ENCODE data around the gene P2RX5. TPM values are rescaled to one million over a fixed set of nuclear protein-coding genes. Genes with fewer than 3 reads are reported as not detected.

The P2RX5 gene
- polyA plus RNA-seq, 1 donor (not counting 4 experiments of a cell fraction or from before 2014, with no cell fraction given), result 0.43 TPM

GRCh38 chr17:3727041-3727440 is 31.1 kb upstream of the P2RX5 start:
- TF ChIP-seq EZH2 (IDR thresholded peaks at IDR 0.05; ENCODE audit: low read length), result no peak
- Histone ChIP-seq H3K4me1 (ENCODE audit: control insufficient read depth, extremely low read depth, insufficient read depth, low read length) (peaks cover 17% of the 10 kb centered on the region), H3K27ac (ENCODE audit: control insufficient read depth, insufficient read depth, low read length) (no peak overlapping the region), H3K36me3 (ENCODE audit: control insufficient read depth in 2 of 2, extremely low read depth in 1 of 2, insufficient read depth in 2 of 2, low read length in 2 of 2) (peaks cover 0 to 30% of the 10 kb centered on the region in 2 experiments), H3K9me1 (ENCODE audit: control insufficient read depth, extremely low read depth, insufficient read depth, low read length) (peaks cover 2% of the 10 kb centered on the region), H3K9ac (ENCODE audit: control insufficient read depth, extremely low read depth, insufficient read depth, low read length) (no peak overlapping the region), H4K20me1 (ENCODE audit: control insufficient read depth, extremely low read depth, insufficient read depth, low read length) (no peaks in the 10 kb centered on the region), H3K4me3 (ENCODE audit: control insufficient read depth in 2 of 3, extremely low read depth in 1 of 3, insufficient read depth in 2 of 3, low read depth in 1 of 3, low read length in 3 of 3) (no peak overlapping the region), H2AFZ (ENCODE audit: control insufficient read depth, low read length) (no peak overlapping the region), H3K9me3 (ENCODE audit: control insufficient read depth, low read depth, low read length) (no peaks in the 10 kb centered on the region), H3K27me3 (ENCODE audit: control insufficient read depth, extremely low read depth, insufficient read depth, low read length) (no peaks in the 10 kb centered on the region), H3K4me2 (ENCODE audit: control insufficient read depth, extremely low read depth, insufficient read depth, low read depth, low read length) (no peak overlapping the region), H3K79me2 (ENCODE audit: control insufficient read depth, insufficient read depth, low read length) (peaks cover 42% of the 10 kb centered on the region)
- dilution Hi-C loops (cut with MboI; ENCODE audit: extremely low pct_ligation_motif_present, low sequenced_read_pairs), result no loop called here
- DNase-seq (ENCODE audit: low read depth, low spot score), result no peak
- no peak for FAIRE-seq

- peak overlapping the region; percentile 95 for H2AFZ ChIP-seq (ENCODE audit: control insufficient read depth, low read length)
- no peaks in the 10 kb centered on the region for H3K27me3 ChIP-seq (ENCODE audit: control insufficient read depth, extremely low read depth, insufficient read depth, low read length)
- TF ChIP-seq CTCF (optimal IDR thresholded peaks at IDR 0.05 in 1 of 3, IDR thresholded peaks at IDR 0.05 in 1 of 3, conservative IDR thresholded peaks at IDR 0.05 in 1 of 3; ENCODE audit: extremely low read depth in 1 of 3, insufficient read depth in 2 of 3, low read length in 3 of 3) (no peak), EZH2 (IDR thresholded peaks at IDR 0.05; ENCODE audit: low read length) (no peak)
- peak overlapping the region; percentile 92 for H3K4me2 ChIP-seq (ENCODE audit: control insufficient read depth, extremely low read depth, insufficient read depth, low read depth, low read length)
- H3K9me3 ChIP-seq (ENCODE audit: control insufficient read depth, low read depth, low read length), result no peaks in the 10 kb centered on the region
- DNase-seq (ENCODE audit: low read depth, low spot score) (no peak), FAIRE-seq (no peak)
- H3K9me1 ChIP-seq (ENCODE audit: control insufficient read depth, extremely low read depth, insufficient read depth, low read length), result peaks cover 2% of the 10 kb centered on the region
- peak overlapping the region; percentile 87 for H3K9ac ChIP-seq (ENCODE audit: control insufficient read depth, extremely low read depth, insufficient read depth, low read length)
- peak overlapping the region; percentile 77 to 95 (median 86) for H3K4me3 ChIP-seq (ENCODE audit: control insufficient read depth in 2 of 3, extremely low read depth in 1 of 3, insufficient read depth in 2 of 3, low read depth in 1 of 3, low read length in 3 of 3)
- peaks cover 24% of the 10 kb centered on the region for H3K4me1 ChIP-seq (ENCODE audit: control insufficient read depth, extremely low read depth, insufficient read depth, low read length)
- peaks cover 0 to 30% of the 10 kb centered on the region in 2 experiments for H3K36me3 ChIP-seq (ENCODE audit: control insufficient read depth in 2 of 2, extremely low read depth in 1 of 2, insufficient read depth in 2 of 2, low read length in 2 of 2)
- no peaks in the 10 kb centered on the region for H4K20me1 ChIP-seq (ENCODE audit: control insufficient read depth, extremely low read depth, insufficient read depth, low read length)
- H3K79me2 ChIP-seq (ENCODE audit: control insufficient read depth, insufficient read depth, low read length), result peaks cover 44% of the 10 kb centered on the region
- peak overlapping the region; percentile 67 for H3K27ac ChIP-seq (ENCODE audit: control insufficient read depth, insufficient read depth, low read length)
- dilution Hi-C loops (cut with MboI; ENCODE audit: extremely low pct_ligation_motif_present, low sequenced_read_pairs), result no loop called here
Measured at GRCh38 chr17:3724378-3725077, 28.6 kb upstream of the P2RX5 start.

All from keratinocyte (primary cell).